Psoas muscle (tissue), 8 donors: ENCODE results near the gene UBAC2. TPM values are rescaled to one million over a fixed set of nuclear protein-coding genes. Genes with fewer than 3 reads are reported as not detected.
A peak's percentile ranks its signal among the peaks of the same experiment; 100 is the strongest.

ENCODE experiments used
- ATAC-seq, 4 donors: fragments of 200-7000 bp; cut with Tn5 transposase; one replicate each; pipeline ENCODE4 v1.9.1; 2020; ENCODE audit warnings: moderate library complexity in 3 of 4, mild to moderate bottlenecking in 2 of 4
- DNase-seq, 2 donors: peaks; one replicate each; pipeline ENCODE4 v3.0.0-alpha.2; 2020
- H3K27ac ChIP-seq: fragments of 200-600 bp; one replicate; pipeline ENCODE4 v1.8.0; 2022
- H3K27me3 ChIP-seq, 3 donors: fragments of 200-600 bp in 1 of 3; one replicate each; pipeline versions ENCODE4 v1.6.1 to v1.8.0; 2013 to 2022; ENCODE audit warnings: low read length in 2 of 3, mild to moderate bottlenecking in 2 of 3, moderate library complexity in 1 of 3; ENCODE audit not compliant: insufficient read depth in 3 of 3
- H3K36me3 ChIP-seq, 2 donors: fragments of 200-600 bp in 1 of 2; one replicate each; pipeline versions ENCODE4 v1.6.1 to v1.8.0; 2013 to 2022; ENCODE audit warnings: low read depth in 1 of 2, mild to moderate bottlenecking in 1 of 2, moderate library complexity in 1 of 2; ENCODE audit not compliant: insufficient read depth in 1 of 2
- H3K4me1 ChIP-seq: fragments of 200-600 bp; one replicate; pipeline ENCODE4 v1.8.0; 2022
- H3K4me3 ChIP-seq: fragments of 200-600 bp; one replicate; pipeline ENCODE4 v1.8.0; 2022; ENCODE audit warnings: mild to moderate bottlenecking
- H3K9me3 ChIP-seq: fragments of 200-600 bp; one replicate; pipeline ENCODE4 v1.8.0; 2022
- CTCF ChIP-seq: fragments of 200-600 bp; IDR thresholded peaks from one replicate; pipeline ENCODE4 v1.8.0; 2022; ENCODE audit warnings: antibody characterized with exemption
- WGBS, 3 donors: extraction: QIAGEN DNeasy Blood & Tissue Kit; methylation state at CpG; one replicate each; pipeline versions ENCODE4 v1.1.6 to v1.1.7; 2013; 5-methylcytosine and 5-hydroxymethylcytosine counted together
- intact Hi-C, 2 donors: fragments of 100-400 bp; cut with DNase I; formaldehyde crosslinking; loops; one replicate each; pipeline versions ENCODE4 v1.11.0 to v1.14.2; 2022
- polyA plus RNA-seq, 3 donors: library from polyadenylated mRNA; stranded (reverse); fragments of 200-250 nt; gene quantifications; one replicate each; pipeline ENCODE4 v1.2.3, GENCODE V29; 2013
- total RNA-seq, 4 donors: library from RNA; stranded (reverse); fragmentation: NEBNext Ultra II Directional in 2 of 4; extraction: Animal tissue kit (Norgen Biotek cat#: 25700) in 2 of 4; gene quantifications; one replicate each; pipeline versions ENCODE4 v1.2.1 to v1.2.4, GENCODE V29; 2021 to 2023
- donor health status: healthy with polysubstance abuse.
- donor health status: DM: no; HTN: no; CAD: no; lungs with moderate emphysema.
- donor health status: Bipolar disorder and iron deficiency.
- donor health status: healthy.
- donor health status: DM: yes; HTN: yes; CAD: no.
- donor health status: DM: no; HTN: no; CAD: no.
- donor health status: DM: no; HTN: no; CAD: no.
- donor health status: DM: yes; HTN: yes; CAD: no.

The UBAC2 gene
- total and polyA plus RNA-seq, 7 donors, result 54.1 to 97.1 (median 71.7) TPM

DNA sequence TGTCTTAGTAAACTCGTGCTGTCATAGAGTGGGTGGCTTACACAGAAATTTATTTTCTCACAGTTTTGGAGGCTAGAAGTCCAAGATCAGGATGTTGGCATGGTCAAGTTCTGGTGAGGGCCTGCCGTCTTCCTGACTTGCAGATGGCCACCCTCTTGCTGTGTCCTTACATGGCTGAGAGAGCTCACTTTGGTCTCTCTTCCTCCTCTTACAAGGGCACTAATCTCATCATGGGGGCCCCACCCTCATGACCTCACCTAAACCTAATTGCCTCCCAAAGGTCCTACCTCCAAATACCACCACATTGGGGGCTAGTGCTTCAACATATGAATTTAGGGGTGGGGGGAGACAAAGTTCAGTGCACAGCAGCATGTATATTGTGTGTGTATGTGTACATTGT is 71.8 kb downstream of the UBAC2 start:
- no peak for TF ChIP-seq CTCF
- Histone ChIP-seq H3K4me1 (peaks cover 13% of the 10 kb centered on the region), H3K9me3 (peaks cover 11% of the 10 kb centered on the region), H3K36me3 (no peaks in the 10 kb centered on the region), H3K4me3 (no peak overlapping the region), H3K27ac (no peak overlapping the region), H3K27me3 (no peaks in the 10 kb centered on the region)
- intact Hi-C loops, result no loop called here
- 92 to 100% (median 95%) methylated on average over 2 of the region's 2 CpGs for WGBS, 3 donors
- no peak for DNase-seq
- ATAC-seq, result no peak

GRCh38 chr13:99273128-99273527 is 72.5 kb downstream of the UBAC2 start:
- H3K9me3 ChIP-seq, result peaks cover 11% of the 10 kb centered on the region
- peaks cover 13% of the 10 kb centered on the region for H3K4me1 ChIP-seq
- H3K27me3 ChIP-seq, result no peaks in the 10 kb centered on the region
- no peaks in the 10 kb centered on the region for H3K36me3 ChIP-seq
- H3K4me3 ChIP-seq, result no peak overlapping the region
- WGBS, 3 donors, result 69 to 87% (median 82%) methylated on average over 2 of the region's 2 CpGs
- intact Hi-C loops, result no loop called here
- no peak overlapping the region for H3K27ac ChIP-seq
- no peak for TF ChIP-seq CTCF
- ATAC-seq (no peak), DNase-seq (no peak)

DNA sequence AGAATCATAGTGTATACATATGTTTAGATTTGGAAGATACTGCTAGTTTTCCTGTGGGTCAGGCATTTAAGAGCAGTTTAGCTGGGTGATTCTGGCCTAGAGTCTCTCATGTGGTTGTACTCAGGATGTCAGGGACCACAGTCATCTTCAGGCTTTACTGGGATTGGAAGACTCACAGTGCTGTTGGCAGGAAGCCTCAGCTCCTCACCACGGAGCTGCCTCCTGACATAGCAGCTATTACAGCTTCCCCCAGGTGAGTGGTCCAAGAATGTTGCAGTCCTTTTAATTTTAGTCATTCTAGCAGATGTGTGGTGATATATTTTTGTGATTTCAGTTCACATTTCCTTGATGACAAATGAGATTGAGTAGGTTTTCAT is 74.4 kb downstream of the UBAC2 start:
- H3K36me3 ChIP-seq, result no peaks in the 10 kb centered on the region
- ATAC-seq (peak; percentile 50 to 75 (median 52)), DNase-seq (no peak)
- H3K4me3 ChIP-seq, result no peak overlapping the region
- H3K4me1 ChIP-seq, result peaks cover 15% of the 10 kb centered on the region
- 3 to 7% (median 5%) methylated on average over 1 of the region's 1 CpG for WGBS, 3 donors
- intact Hi-C loops, result no loop called here
- H3K27ac ChIP-seq, result no peak overlapping the region
- peaks cover 11% of the 10 kb centered on the region for H3K9me3 ChIP-seq
- no peak for TF ChIP-seq CTCF
- no peaks in the 10 kb centered on the region for H3K27me3 ChIP-seq

GRCh38 chr13:99276706-99277105 is 76.1 kb downstream of the UBAC2 start:
- Histone ChIP-seq H3K9me3 (peaks cover 11% of the 10 kb centered on the region), H3K27ac (no peak overlapping the region), H3K4me3 (no peak overlapping the region), H3K36me3 (no peaks in the 10 kb centered on the region), H3K27me3 (no peaks in the 10 kb centered on the region), H3K4me1 (peaks cover 24% of the 10 kb centered on the region)
- DNase-seq (no peak), ATAC-seq (peak in 1 of 4 donors; percentile 35)
- intact Hi-C loops, result no loop called here
- TF ChIP-seq CTCF, result no peak
- 73 to 82% (median 76%) methylated on average over 2 of the region's 2 CpGs for WGBS, 3 donors

- peaks cover 3% of the 10 kb centered on the region for H3K9me3 ChIP-seq
- intact Hi-C loops, result no loop called here
- DNase-seq (no peak), ATAC-seq (no peak)
- no peaks in the 10 kb centered on the region for H3K36me3 ChIP-seq
- WGBS, 3 donors, result 88 to 96% (median 91%) methylated on average over 4 of the region's 4 CpGs
- no peak for TF ChIP-seq CTCF
- no peaks in the 10 kb centered on the region for H3K27me3 ChIP-seq
- H3K4me3 ChIP-seq, result no peak overlapping the region
- no peak overlapping the region for H3K27ac ChIP-seq
- H3K4me1 ChIP-seq, result peaks cover 32% of the 10 kb centered on the region
Observed at GRCh38 chr13:99277629-99278028, 77.0 kb downstream of the UBAC2 start.
